ENCODE data around the gene ADCY2.

Gene ADCY2

GRCh38 chr5:7869474-7870136 lies 473.7 kb downstream of the ADCY2 start:
- DNase-seq (ENCODE audit: low read depth), result no peak

- no peak for DNase-seq (ENCODE audit: low read depth)
These were observed 475.7 kb downstream of the ADCY2 start for GRCh38 chr5:7871653-7872052.

DNA sequence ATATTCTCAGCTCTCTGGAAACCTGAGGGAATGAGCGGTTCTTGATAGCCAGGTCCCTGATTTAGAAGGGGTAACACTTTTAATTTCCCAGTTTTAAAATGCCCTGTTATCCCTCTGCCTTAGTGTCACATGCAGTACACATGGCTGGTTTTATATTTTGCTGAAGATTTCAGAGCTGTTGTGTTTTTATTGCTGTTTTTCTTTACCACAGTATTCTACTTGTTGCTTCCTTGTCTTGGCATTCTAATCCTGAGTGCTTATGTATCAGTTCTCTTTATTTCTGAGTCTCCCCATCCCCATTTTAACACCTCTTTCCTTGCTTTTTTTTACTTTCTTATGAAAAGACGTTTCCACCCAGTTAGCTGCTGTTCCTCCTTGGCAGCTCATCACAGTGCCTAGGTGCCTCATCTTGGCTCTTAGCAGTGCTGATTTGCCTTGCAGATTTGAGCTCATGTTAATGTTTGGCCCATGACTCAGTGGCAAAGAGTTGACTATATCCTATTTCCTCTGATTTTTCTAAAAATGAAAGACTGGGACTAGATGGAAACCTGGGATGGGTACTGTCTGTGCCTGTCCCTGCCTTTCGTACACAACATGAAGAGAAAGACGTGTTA lies 476.7 kb downstream of the ADCY2 start:
- DNase-seq (ENCODE audit: low read depth), result no peak

GRCh38 chr5:7873216-7873615 lies 477.3 kb downstream of the ADCY2 start:
- no peak for DNase-seq (ENCODE audit: low read depth)

GRCh38 chr5:7874639-7875038 lies 478.7 kb downstream of the ADCY2 start:
- DNase-seq (ENCODE audit: low read depth), result no peak

DNA sequence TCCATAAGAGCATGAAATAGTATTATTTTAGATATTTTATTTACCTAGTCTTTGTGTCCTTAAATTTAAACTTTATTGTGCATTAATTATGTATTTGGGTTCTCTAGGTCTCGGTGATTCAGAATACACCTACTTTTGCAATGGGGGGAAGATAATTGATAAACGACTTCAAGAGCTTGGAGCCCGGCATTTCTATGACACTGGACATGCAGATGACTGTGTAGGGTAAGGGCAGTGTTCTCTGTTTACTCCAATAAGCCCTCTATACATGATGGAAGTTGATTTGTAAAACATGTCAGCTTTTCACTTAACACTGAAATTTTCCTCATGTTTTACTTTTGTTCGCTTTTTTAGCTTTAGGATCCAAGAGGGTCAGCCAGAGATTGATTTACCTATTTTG lies 479.2 kb downstream of the ADCY2 start:
- no peak for DNase-seq (ENCODE audit: low read depth)

DNA sequence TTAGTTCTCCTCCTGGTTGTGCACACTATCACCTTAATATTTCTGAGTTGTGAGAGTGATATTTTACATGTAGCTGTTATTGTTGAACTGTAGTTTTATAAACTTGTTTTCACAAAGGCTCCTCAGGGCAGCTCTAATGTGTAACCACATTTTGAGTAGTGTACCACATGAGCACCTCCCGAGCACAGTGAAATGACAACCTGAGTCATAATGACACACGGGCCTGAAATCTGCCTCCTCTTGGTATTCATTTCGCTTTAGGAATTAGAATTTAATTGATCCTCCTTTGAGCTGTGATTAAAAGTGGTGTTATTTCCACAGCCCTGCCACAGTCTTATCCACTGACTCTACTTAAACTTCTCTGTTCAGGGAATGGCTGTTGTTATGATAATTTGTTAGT lies 480.9 kb downstream of the ADCY2 start:
- no peak for DNase-seq (ENCODE audit: low read depth)

GRCh38 chr5:7877851-7878250 lies 481.9 kb downstream of the ADCY2 start:
- DNase-seq (ENCODE audit: low read depth), result no peak

DNA sequence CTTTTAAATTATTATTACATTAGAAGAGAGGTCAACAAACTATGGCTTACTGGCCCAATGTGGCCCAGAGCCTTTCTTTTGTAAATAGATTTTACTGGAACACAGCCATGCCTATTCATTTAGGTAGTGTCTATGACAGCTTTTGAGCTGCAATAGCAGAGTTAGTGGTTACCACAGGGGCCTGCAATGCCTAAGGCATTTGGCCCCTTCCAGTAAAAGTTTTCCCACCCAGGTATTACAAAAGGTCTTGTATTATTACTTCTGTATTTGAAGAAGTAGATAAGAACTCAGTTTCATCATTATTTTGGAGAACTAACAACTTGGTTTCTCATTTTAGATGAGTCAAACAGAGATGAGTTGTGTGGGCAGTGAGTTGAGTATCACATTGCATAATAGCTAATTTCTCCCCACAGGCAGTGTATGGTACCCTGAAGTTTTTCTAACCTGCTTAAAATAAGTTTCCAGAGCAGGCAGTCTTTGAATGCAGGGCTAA lies 482.5 kb downstream of the ADCY2 start:
- DNase-seq (ENCODE audit: low read depth), result no peak
